HEK293 (cell line): ENCODE measurements around the gene FOXO1.

Experiments
- CTCF ChIA-PET: fragments of 350-600 bp; formaldehyde crosslinking; extraction: SDS; loops from one replicate; lab custom pipeline; 2021; ENCODE audit warnings: antibody characterized with exemption; lab: Yijun Ruan, JAX
- POLR2A ChIA-PET: fragments of 300-600 bp; formaldehyde crosslinking; extraction: SDS; loops from one replicate; lab custom pipeline; 2020; ENCODE audit warnings: antibody characterized with exemption, inconsistent platforms; lab: Yijun Ruan, JAX
- H3K27ac ChIP-seq: fragments of 200-500 bp; sonication (Bioruptor generic); 2 replicates; pipeline ENCODE4 v1.5.1; 2014; ENCODE audit warnings: low read depth, low read length, control low read depth, inconsistent platforms; ENCODE audit errors: extremely low read depth
- H3K36me3 ChIP-seq, 2 experiments: fragments of 200-500 bp in 1 of 2; sonication (Bioruptor generic) in 1 of 2; 1 replicate in 1 of 2; 2 replicates in 1 of 2; pipeline ENCODE4 v1.5.1; 2014 to 2017; ENCODE audit warnings: inconsistent platforms in 2 of 2, low read length in 2 of 2; ENCODE audit not compliant: control insufficient read depth in 2 of 2, insufficient read depth in 1 of 2
- H3K4me1 ChIP-seq: fragments of 200-500 bp; sonication (Bioruptor generic); 2 replicates; pipeline ENCODE4 v1.5.1; 2014; ENCODE audit warnings: mild to moderate bottlenecking, low read length, inconsistent platforms; ENCODE audit not compliant: control insufficient read depth, insufficient read depth
- H3K4me3 ChIP-seq: 2 replicates; pipeline ENCODE4 v1.5.1; 2011; ENCODE audit warnings: low read depth, mild to moderate bottlenecking, control low read depth, low read length, moderate library complexity
- H3K9me3 ChIP-seq: fragments of 200-500 bp; sonication (Bioruptor generic); 2 replicates; pipeline ENCODE4 v1.5.1; 2014; ENCODE audit warnings: low read depth, low read length, inconsistent platforms; ENCODE audit not compliant: control insufficient read depth, insufficient read depth
- MEIS1 ChIP-seq: sonication (generic); formaldehyde crosslinking; IDR thresholded peaks from 2 replicates; pipeline ENCODE4 v1.8.1; 2022; ENCODE audit warnings: missing genetic modification reagents, mild to moderate bottlenecking, borderline replicate concordance
- OSR2 ChIP-seq: fragments of 450-650 bp; formaldehyde crosslinking; IDR thresholded peaks from 2 replicates; pipeline ENCODE4 v1.5.1; 2016; ENCODE audit warnings: missing biosample characterization, missing genetic modification characterization
- RBAK ChIP-seq: fragments of 450-650 bp; formaldehyde crosslinking; IDR thresholded peaks from 2 replicates; pipeline ENCODE4 v1.5.1; 2016; ENCODE audit warnings: missing biosample characterization, missing genetic modification characterization
- ZBTB48 ChIP-seq: fragments of 450-650 bp; formaldehyde crosslinking; IDR thresholded peaks from 2 replicates; pipeline ENCODE4 v1.5.1; 2016; ENCODE audit warnings: missing biosample characterization, missing genetic modification characterization
- ZNF221 ChIP-seq: fragments of 450-650 bp; formaldehyde crosslinking; IDR thresholded peaks from 2 replicates; pipeline ENCODE4 v1.5.1; 2017; ENCODE audit warnings: missing biosample characterization, missing genetic modification characterization, borderline replicate concordance
- ZNF23 ChIP-seq: fragments of 450-650 bp; formaldehyde crosslinking; IDR thresholded peaks from 2 replicates; pipeline ENCODE4 v1.5.1; 2016; ENCODE audit warnings: missing biosample characterization, missing genetic modification characterization, borderline replicate concordance
- ZNF274 ChIP-seq, 2 experiments: fragments of 200-500 bp in 1 of 2; fragments of 450-650 bp in 1 of 2; sonication (Bioruptor generic) in 1 of 2; formaldehyde crosslinking in 1 of 2; IDR thresholded peaks; 2 replicates each; pipeline versions ENCODE4 v1.5.1 to v1.6.1; 2014 to 2016; ENCODE audit warnings: borderline replicate concordance in 1 of 2, inconsistent platforms in 1 of 2, low read length in 1 of 2, missing biosample characterization in 1 of 2, missing genetic modification characterization in 1 of 2
- ZNF302 ChIP-seq: fragments of 450-650 bp; formaldehyde crosslinking; IDR thresholded peaks from 2 replicates; pipeline ENCODE4 v1.5.1; 2016; ENCODE audit warnings: missing biosample characterization, missing genetic modification characterization, low read depth
- ZNF324 ChIP-seq: fragments of 450-650 bp; formaldehyde crosslinking; IDR thresholded peaks from 2 replicates; pipeline ENCODE4 v1.5.1; 2016; ENCODE audit warnings: missing biosample characterization, missing genetic modification characterization
- ZNF600 ChIP-seq: fragments of 450-650 bp; formaldehyde crosslinking; IDR thresholded peaks from 2 replicates; pipeline ENCODE4 v1.5.1; 2016; ENCODE audit warnings: missing biosample characterization, missing genetic modification characterization
- ZNF768 ChIP-seq: fragments of 450-650 bp; formaldehyde crosslinking; IDR thresholded peaks from 2 replicates; pipeline ENCODE4 v1.5.1; 2018; ENCODE audit warnings: missing biosample characterization, mild to moderate bottlenecking, missing genetic modification characterization
- TF ChIP-seq, protein P1 (sequence below): fragments of 450-650 bp; formaldehyde crosslinking; IDR thresholded peaks from 2 replicates; pipeline ENCODE4 v1.5.1; 2016; ENCODE audit warnings: missing biosample characterization, missing genetic modification characterization, borderline replicate concordance
- TF ChIP-seq, protein P2 (sequence below): fragments of 450-650 bp; formaldehyde crosslinking; conservative IDR thresholded peaks from 2 replicates; pipeline ENCODE4 v1.5.1; 2016; ENCODE audit warnings: low read depth, missing biosample characterization, missing genetic modification characterization
- TF ChIP-seq, protein P3 (sequence below): fragments of 450-650 bp; formaldehyde crosslinking; IDR thresholded peaks from 2 replicates; pipeline ENCODE4 v1.5.1; 2017; ENCODE audit warnings: missing biosample characterization, missing genetic modification characterization
- TF ChIP-seq, protein P4 (sequence below): fragments of 450-650 bp; formaldehyde crosslinking; IDR thresholded peaks from 2 replicates; pipeline ENCODE4 v1.5.1; 2016; ENCODE audit warnings: missing biosample characterization, missing genetic modification characterization
- TF ChIP-seq, protein P5 (sequence below): fragments of 450-650 bp; formaldehyde crosslinking; IDR thresholded peaks from 2 replicates; pipeline ENCODE4 v1.5.1; 2017; ENCODE audit warnings: missing biosample characterization, missing genetic modification characterization

The FOXO1 gene

DNA sequence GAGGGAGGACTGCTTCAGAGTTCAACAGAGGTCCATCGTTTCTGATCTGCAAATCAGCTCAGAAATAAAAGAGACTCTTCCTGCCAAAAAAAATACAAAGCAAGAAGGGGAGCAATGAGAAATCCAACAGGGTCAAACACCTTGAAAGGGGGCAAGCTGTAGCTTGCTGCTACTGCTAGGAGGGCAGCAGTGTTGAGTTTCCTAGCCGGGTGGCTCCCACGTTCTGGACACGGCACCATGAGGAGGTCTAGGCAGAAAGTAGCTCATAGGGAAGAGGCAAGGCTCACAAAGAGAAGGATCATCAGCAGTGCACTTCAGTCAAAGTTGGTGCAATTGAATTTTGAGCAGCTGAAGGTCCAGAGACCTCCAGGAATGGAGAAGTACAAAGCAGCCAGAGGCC is 75.3 kb downstream of the FOXO1 start (continued):
- TF ChIP-seq, protein P1, sequence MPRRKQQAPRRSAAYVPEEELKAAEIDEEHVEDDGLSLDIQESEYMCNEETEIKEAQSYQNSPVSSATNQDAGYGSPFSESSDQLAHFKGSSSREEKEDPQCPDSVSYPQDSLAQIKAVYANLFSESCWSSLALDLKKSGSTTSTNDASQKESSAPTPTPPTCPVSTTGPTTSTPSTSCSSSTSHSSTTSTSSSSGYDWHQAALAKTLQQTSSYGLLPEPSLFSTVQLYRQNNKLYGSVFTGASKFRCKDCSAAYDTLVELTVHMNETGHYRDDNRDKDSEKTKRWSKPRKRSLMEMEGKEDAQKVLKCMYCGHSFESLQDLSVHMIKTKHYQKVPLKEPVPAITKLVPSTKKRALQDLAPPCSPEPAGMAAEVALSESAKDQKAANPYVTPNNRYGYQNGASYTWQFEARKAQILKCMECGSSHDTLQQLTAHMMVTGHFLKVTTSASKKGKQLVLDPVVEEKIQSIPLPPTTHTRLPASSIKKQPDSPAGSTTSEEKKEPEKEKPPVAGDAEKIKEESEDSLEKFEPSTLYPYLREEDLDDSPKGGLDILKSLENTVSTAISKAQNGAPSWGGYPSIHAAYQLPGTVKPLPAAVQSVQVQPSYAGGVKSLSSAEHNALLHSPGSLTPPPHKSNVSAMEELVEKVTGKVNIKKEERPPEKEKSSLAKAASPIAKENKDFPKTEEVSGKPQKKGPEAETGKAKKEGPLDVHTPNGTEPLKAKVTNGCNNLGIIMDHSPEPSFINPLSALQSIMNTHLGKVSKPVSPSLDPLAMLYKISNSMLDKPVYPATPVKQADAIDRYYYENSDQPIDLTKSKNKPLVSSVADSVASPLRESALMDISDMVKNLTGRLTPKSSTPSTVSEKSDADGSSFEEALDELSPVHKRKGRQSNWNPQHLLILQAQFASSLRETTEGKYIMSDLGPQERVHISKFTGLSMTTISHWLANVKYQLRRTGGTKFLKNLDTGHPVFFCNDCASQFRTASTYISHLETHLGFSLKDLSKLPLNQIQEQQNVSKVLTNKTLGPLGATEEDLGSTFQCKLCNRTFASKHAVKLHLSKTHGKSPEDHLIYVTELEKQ (tag by site-specific recombination): no peak
- TF ChIP-seq ZNF324: no peak
- no peak for TF ChIP-seq ZNF274 (IDR thresholded peaks at IDR 0.05; ENCODE audit: low read length)
- TF ChIP-seq ZNF274 (tag by site-specific recombination; IDR thresholded peaks at IDR 0.05; ENCODE audit: borderline replicate concordance): no peak
- TF ChIP-seq ZNF23 (tag by site-specific recombination): no peak
- no peak for TF ChIP-seq ZNF221 (tag by site-specific recombination)
- no peak for TF ChIP-seq ZNF302

DNA sequence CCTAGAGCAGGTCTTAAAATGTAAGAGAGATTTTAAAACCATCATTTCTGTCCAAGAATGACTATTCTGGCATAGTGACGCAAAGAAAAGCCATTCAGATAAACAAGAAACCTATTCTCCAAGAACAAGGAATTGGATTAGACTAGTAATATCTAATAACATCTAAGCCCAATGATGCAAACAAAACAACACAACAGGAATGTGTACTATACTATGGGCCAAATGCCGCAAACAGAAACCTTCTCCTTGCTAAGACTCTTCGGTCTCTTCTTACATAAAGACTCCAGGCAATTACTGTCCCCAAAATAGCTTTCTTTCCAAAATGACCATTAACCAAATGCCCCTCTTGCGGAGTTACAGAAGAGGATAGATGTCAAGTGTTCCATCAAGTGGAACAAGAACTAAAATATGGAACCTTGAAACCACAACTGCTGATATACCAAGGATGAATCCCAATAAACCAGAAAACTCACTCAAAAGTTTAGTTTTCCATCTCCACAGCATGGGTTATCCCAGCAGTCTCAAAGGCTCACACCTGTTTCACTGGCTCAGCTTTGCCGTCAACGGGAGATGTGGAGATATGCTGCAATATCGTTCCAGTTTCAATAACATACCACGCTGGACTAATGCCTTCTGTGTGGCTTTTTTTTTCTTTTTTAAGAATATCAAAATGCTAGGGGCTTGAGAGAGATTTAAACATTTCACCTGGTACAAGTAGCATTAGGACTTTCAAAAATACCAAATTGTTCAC is 76.2 kb downstream of the FOXO1 start:
- Histone ChIP-seq H3K4me3 (no peak overlapping the region), H3K4me1 (peaks cover 8% of the 10 kb centered on the region), H3K36me3 (no peaks in the 10 kb centered on the region), H3K27ac (no peak overlapping the region), H3K9me3 (no peaks in the 10 kb centered on the region)
- ChIA-PET POLR2A (no interaction called here), CTCF (no interaction called here)
- TF ChIP-seq MEIS1 (CRISPR knock-in tag): no peak
- TF ChIP-seq RBAK (tag by site-specific recombination): no peak
- TF ChIP-seq ZNF768 (tag by site-specific recombination): no peak

DNA sequence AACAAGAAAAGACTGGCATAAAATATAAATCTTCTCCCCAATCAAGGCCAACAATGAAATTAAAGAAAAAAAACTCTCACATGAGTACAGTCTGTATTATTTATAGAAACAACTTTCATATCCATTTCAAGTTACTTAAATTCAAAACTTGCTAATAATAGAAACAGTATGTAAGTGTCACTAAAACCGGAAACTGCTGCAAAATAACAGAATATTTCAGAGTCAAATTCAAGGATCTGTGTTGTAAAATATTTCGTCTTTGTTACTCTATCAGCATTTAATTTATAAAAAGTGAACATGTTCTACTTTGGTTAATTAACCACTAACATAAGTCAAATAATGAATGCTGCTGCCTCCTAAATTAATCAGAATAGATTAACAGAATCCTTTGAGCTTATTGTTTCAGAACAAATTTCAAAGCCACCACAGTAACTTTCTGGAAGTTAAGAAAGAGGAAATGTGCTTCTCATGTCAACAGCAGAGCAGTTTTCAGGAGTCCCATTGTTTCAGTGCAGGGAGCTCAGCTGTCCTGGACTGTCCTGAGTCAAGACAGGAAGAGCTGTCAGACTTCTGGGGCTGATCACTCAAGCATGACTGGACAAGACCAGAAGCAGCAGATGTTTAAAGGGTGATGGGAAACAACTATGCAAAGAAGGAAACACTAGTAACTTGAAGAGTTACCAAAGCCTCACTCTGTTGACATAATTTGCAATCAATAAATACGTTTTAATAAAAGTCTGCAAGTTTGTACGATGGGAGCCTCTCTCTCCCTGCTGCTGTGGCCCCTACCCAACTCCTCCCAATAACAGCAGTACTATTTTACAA is 76.9 kb downstream of the FOXO1 start:
- no peaks in the 10 kb centered on the region for H3K36me3 ChIP-seq
- H3K4me3 ChIP-seq: no peak overlapping the region
- no peak overlapping the region for H3K27ac ChIP-seq
- ChIA-PET POLR2A (no interaction called here), CTCF (no interaction called here)
- H3K4me1 ChIP-seq: peaks cover 8% of the 10 kb centered on the region
- no peaks in the 10 kb centered on the region for H3K9me3 ChIP-seq
- peak; percentile 42; the same call in 1 of the 2 replicates for TF ChIP-seq OSR2 (tag by site-specific recombination)
- TF ChIP-seq, protein P2, sequence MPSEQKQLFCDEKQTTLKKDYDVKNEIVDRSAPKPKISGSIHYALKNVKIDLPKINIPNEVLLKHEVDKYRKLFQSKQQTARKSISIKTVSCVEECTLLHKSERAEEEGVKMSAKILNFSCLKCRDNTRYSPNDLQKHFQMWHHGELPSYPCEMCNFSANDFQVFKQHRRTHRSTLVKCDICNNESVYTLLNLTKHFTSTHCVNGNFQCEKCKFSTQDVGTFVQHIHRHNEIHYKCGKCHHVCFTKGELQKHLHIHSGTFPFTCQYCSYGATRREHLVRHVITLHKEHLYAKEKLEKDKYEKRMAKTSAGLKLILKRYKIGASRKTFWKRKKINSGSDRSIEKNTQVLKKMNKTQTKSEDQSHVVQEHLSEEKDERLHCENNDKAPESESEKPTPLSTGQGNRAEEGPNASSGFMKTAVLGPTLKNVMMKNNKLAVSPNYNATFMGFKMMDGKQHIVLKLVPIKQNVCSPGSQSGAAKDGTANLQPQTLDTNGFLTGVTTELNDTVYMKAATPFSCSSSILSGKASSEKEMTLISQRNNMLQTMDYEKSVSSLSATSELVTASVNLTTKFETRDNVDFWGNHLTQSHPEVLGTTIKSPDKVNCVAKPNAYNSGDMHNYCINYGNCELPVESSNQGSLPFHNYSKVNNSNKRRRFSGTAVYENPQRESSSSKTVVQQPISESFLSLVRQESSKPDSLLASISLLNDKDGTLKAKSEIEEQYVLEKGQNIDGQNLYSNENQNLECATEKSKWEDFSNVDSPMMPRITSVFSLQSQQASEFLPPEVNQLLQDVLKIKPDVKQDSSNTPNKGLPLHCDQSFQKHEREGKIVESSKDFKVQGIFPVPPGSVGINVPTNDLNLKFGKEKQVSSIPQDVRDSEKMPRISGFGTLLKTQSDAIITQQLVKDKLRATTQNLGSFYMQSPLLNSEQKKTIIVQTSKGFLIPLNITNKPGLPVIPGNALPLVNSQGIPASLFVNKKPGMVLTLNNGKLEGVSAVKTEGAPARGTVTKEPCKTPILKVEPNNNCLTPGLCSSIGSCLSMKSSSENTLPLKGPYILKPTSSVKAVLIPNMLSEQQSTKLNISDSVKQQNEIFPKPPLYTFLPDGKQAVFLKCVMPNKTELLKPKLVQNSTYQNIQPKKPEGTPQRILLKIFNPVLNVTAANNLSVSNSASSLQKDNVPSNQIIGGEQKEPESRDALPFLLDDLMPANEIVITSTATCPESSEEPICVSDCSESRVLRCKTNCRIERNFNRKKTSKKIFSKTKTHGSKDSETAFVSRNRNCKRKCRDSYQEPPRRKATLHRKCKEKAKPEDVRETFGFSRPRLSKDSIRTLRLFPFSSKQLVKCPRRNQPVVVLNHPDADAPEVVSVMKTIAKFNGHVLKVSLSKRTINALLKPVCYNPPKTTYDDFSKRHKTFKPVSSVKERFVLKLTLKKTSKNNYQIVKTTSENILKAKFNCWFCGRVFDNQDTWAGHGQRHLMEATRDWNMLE (tag by site-specific recombination): no peak
- no peak for TF ChIP-seq ZBTB48 (tag by site-specific recombination)
- TF ChIP-seq, protein P3, sequence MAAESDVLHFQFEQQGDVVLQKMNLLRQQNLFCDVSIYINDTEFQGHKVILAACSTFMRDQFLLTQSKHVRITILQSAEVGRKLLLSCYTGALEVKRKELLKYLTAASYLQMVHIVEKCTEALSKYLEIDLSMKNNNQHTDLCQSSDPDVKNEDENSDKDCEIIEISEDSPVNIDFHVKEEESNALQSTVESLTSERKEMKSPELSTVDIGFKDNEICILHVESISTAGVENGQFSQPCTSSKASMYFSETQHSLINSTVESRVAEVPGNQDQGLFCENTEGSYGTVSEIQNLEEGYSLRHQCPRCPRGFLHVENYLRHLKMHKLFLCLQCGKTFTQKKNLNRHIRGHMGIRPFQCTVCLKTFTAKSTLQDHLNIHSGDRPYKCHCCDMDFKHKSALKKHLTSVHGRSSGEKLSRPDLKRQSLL (tag by site-specific recombination): no peak
- 0 out of 2 replicates have a peak, but pooled peaks have one; percentile 45 for TF ChIP-seq ZNF600 (tag by site-specific recombination)
- TF ChIP-seq, protein P4, sequence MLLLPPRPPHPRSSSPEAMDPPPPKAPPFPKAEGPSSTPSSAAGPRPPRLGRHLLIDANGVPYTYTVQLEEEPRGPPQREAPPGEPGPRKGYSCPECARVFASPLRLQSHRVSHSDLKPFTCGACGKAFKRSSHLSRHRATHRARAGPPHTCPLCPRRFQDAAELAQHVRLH (tag by site-specific recombination): no peak
- TF ChIP-seq, protein P5, sequence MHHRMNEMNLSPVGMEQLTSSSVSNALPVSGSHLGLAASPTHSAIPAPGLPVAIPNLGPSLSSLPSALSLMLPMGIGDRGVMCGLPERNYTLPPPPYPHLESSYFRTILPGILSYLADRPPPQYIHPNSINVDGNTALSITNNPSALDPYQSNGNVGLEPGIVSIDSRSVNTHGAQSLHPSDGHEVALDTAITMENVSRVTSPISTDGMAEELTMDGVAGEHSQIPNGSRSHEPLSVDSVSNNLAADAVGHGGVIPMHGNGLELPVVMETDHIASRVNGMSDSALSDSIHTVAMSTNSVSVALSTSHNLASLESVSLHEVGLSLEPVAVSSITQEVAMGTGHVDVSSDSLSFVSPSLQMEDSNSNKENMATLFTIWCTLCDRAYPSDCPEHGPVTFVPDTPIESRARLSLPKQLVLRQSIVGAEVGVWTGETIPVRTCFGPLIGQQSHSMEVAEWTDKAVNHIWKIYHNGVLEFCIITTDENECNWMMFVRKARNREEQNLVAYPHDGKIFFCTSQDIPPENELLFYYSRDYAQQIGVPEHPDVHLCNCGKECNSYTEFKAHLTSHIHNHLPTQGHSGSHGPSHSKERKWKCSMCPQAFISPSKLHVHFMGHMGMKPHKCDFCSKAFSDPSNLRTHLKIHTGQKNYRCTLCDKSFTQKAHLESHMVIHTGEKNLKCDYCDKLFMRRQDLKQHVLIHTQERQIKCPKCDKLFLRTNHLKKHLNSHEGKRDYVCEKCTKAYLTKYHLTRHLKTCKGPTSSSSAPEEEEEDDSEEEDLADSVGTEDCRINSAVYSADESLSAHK (tag by site-specific recombination): peak; percentile 92
